CD4-positive, alpha-beta memory T cell (primary cell): ENCODE results near the gene CPNE1. TPM values are rescaled to one million over a fixed set of nuclear protein-coding genes. Genes with fewer than 3 reads are reported as not detected.

ENCODE experiments used
- CTCF ChIA-PET: fragments of 350-600 bp; sonication (Branson Sonifier 250); formaldehyde crosslinking; loops from one replicate; lab custom pipeline; 2021; ENCODE audit warnings: inconsistent platforms; ENCODE audit not compliant: partially characterized antibody; lab: Charles Lee
- POLR2A ChIA-PET: fragments of 350-600 bp; sonication (Branson Sonifier 250); formaldehyde crosslinking; loops from one replicate; lab custom pipeline; 2021; ENCODE audit not compliant: partially characterized antibody; lab: Charles Lee
- DNase-seq, 5 donors: peaks; one replicate each; pipeline versions ENCODE4 v3.0.0 to v3.0.0-alpha.2; 2020 to 2022; ENCODE audit warnings: mixed read lengths in 1 of 5
- H3K27ac ChIP-seq: one replicate; pipeline ENCODE4 v1.7.0; 2013; ENCODE audit warnings: low read depth, low read length
- H3K27me3 ChIP-seq: 2 replicates; pipeline ENCODE4 v1.7.0; 2013; ENCODE audit warnings: mild to moderate bottlenecking, low read length, moderate library complexity; ENCODE audit not compliant: insufficient read depth
- H3K36me3 ChIP-seq: 2 replicates; pipeline ENCODE4 v1.7.0; 2013; ENCODE audit warnings: mild to moderate bottlenecking, low read length, moderate library complexity; ENCODE audit not compliant: insufficient read depth
- H3K4me1 ChIP-seq: 2 replicates; pipeline ENCODE4 v1.7.0; 2013; ENCODE audit warnings: mild to moderate bottlenecking, low read length, moderate library complexity; ENCODE audit not compliant: insufficient read depth
- H3K4me3 ChIP-seq, 2 donors: one replicate each; pipeline ENCODE4 v1.7.0; 2013; ENCODE audit warnings: low read length in 2 of 2, mild to moderate bottlenecking in 1 of 2
- H3K9me3 ChIP-seq, 2 donors: one replicate each; pipeline ENCODE4 v1.7.0; 2013; ENCODE audit warnings: low read length in 2 of 2, control low read depth in 1 of 2; ENCODE audit not compliant: control insufficient read depth in 1 of 2
- H3K27ac Mint-ChIP-seq, 7 donors: one replicate each; pipeline ENCODE4 v1.8.0; 2020 to 2021; ENCODE audit warnings: mixed read lengths in 7 of 7, mild to moderate bottlenecking in 6 of 7, inconsistent platforms in 3 of 7, moderate library complexity in 3 of 7
- H3K27me3 Mint-ChIP-seq, 2 donors: one replicate each; pipeline ENCODE4 v1.8.0; 2020 to 2021; ENCODE audit warnings: mixed read lengths in 2 of 2
- H3K36me3 Mint-ChIP-seq, 2 donors: one replicate each; pipeline ENCODE4 v1.8.0; 2020 to 2021; ENCODE audit warnings: mixed read lengths in 2 of 2, inconsistent platforms in 1 of 2, mild to moderate bottlenecking in 1 of 2
- H3K4me1 Mint-ChIP-seq, 4 donors: one replicate each; pipeline ENCODE4 v1.8.0; 2020 to 2021; ENCODE audit warnings: mixed read lengths in 4 of 4, mild to moderate bottlenecking in 1 of 4
- H3K4me3 Mint-ChIP-seq, 8 donors: one replicate each; pipeline ENCODE4 v1.8.0; 2020 to 2021; ENCODE audit warnings: mixed read lengths in 8 of 8, mild to moderate bottlenecking in 7 of 8, moderate library complexity in 6 of 8, inconsistent platforms in 3 of 8
- H3K9me3 Mint-ChIP-seq, 8 donors: one replicate each; pipeline ENCODE4 v1.8.0; 2020 to 2021; ENCODE audit warnings: mixed read lengths in 8 of 8, mild to moderate bottlenecking in 5 of 8, inconsistent platforms in 3 of 8, moderate library complexity in 1 of 8
- intact Hi-C: fragments of 100-400 bp; cut with micrococcal nuclease; formaldehyde crosslinking; loops from one replicate; pipeline ENCODE4 v1.15.1; 2023
- polyA plus RNA-seq, 2 donors: library from polyadenylated mRNA; unstranded; fragments of 300-500 nt; fragmentation: Illumina TruSeq; gene quantifications; one replicate each; pipeline ENCODE4 v1.2.3, GENCODE V29; 2021
- total RNA-seq, 2 experiments: library from RNA; stranded (reverse); gene quantifications; one replicate each; pipeline ENCODE4 v1.2.3, GENCODE V29; 2021

CPNE1 gene
- total and polyA plus RNA-seq, 4 experiments from 2014 or later, result 305 to 353 (median 329) TPM

- peaks cover 37% of the 10 kb centered on the region for H3K36me3 ChIP-seq
- POLR2A ChIA-PET, result interaction anchor here (5.2 kb wide), 1 partner anchor 9 kb away, joined by 26 read pairs; the partner anchor contains the start of genes CPNE1 and RBM12
- CTCF ChIA-PET, result interaction anchor here (1.2 kb wide), 1 partner anchor 50 kb away, joined by 3 read pairs; no protein-coding TSS in a partner anchor
- H3K27me3 Mint-ChIP-seq, result no peaks in the 10 kb centered on the region
- no peaks in the 10 kb centered on the region for H3K9me3 Mint-ChIP-seq
- no peak overlapping the region for H3K4me3 Mint-ChIP-seq
- peaks cover 30 to 62% (median 34%) of the 10 kb centered on the region in 4 donors for H3K4me1 Mint-ChIP-seq
- peaks cover 16 to 30% of the 10 kb centered on the region in 2 donors for H3K36me3 Mint-ChIP-seq
- no peak overlapping the region for H3K27ac Mint-ChIP-seq
- no peak overlapping the region for H3K27ac ChIP-seq
- H3K4me3 ChIP-seq, result no peak overlapping the region
- no peaks in the 10 kb centered on the region for H3K27me3 ChIP-seq
- intact Hi-C loops, result no loop called here
- DNase-seq, result no peak
- no peaks in the 10 kb centered on the region for H3K9me3 ChIP-seq
- H3K4me1 ChIP-seq, result peaks cover 61% of the 10 kb centered on the region
These were observed 10.3 kb downstream of the CPNE1 start for GRCh38 chr20:35654415-35654814.

- intact Hi-C loops, result no loop called here
- Histone ChIP-seq H3K36me3 (peaks cover 37% of the 10 kb centered on the region), H3K4me1 (peaks cover 58% of the 10 kb centered on the region), H3K27me3 (no peaks in the 10 kb centered on the region), H3K4me3 (no peak overlapping the region), H3K9me3 (no peaks in the 10 kb centered on the region), H3K27ac (no peak overlapping the region)
- H3K27me3 Mint-ChIP-seq, result no peaks in the 10 kb centered on the region
- peaks cover 16 to 30% of the 10 kb centered on the region in 2 donors for H3K36me3 Mint-ChIP-seq
- peaks cover 34 to 62% (median 35%) of the 10 kb centered on the region in 4 donors for H3K4me1 Mint-ChIP-seq
- H3K4me3 Mint-ChIP-seq, result no peak overlapping the region
- H3K27ac Mint-ChIP-seq, result no peak overlapping the region
- DNase-seq, result no peak
- POLR2A ChIA-PET, result interaction anchor here (5.2 kb wide), 1 partner anchor 10 kb away, joined by 26 read pairs; the partner anchor contains the start of genes CPNE1 and RBM12
- no peaks in the 10 kb centered on the region for H3K9me3 Mint-ChIP-seq
- CTCF ChIA-PET, result interaction anchor here (0.7 to 1.2 kb wide), 2 partner anchors 50 to 300 kb away, joined by 3 read pairs; partner anchors contain the start of gene SCAND1
These were observed 10.8 kb downstream of the CPNE1 start for GRCh38 chr20:35653893-35654292.

GRCh38 chr20:35653430-35653734 is 11.3 kb downstream of the CPNE1 start:
- intact Hi-C loops, result no loop called here
- Mint-ChIP-seq H3K36me3 (peaks cover 19 to 31% of the 10 kb centered on the region in 2 donors), H3K27me3 (no peaks in the 10 kb centered on the region), H3K4me1 (peaks cover 33 to 62% (median 37%) of the 10 kb centered on the region in 4 donors), H3K4me3 (no peak overlapping the region), H3K9me3 (no peaks in the 10 kb centered on the region), H3K27ac (no peak overlapping the region)
- H3K36me3 ChIP-seq, result peaks cover 37% of the 10 kb centered on the region
- no peak overlapping the region for H3K27ac ChIP-seq
- CTCF ChIA-PET, result interaction anchor here (0.7 to 1.2 kb wide), 2 partner anchors 49 to 301 kb away, joined by 3 read pairs; partner anchors contain the start of gene SCAND1
- no peak for DNase-seq
- no peak overlapping the region for H3K4me3 ChIP-seq
- peaks cover 57% of the 10 kb centered on the region for H3K4me1 ChIP-seq
- POLR2A ChIA-PET, result interaction anchor here (5.2 kb wide), 1 partner anchor 10 kb away, joined by 26 read pairs; the partner anchor contains the start of genes CPNE1 and RBM12
- no peaks in the 10 kb centered on the region for H3K27me3 ChIP-seq
- H3K9me3 ChIP-seq, result no peaks in the 10 kb centered on the region

- CTCF ChIA-PET, result interaction anchor here (1.5 kb wide), 1 partner anchor 34 kb away, joined by 5 read pairs; no protein-coding TSS in a partner anchor
- Histone ChIP-seq H3K27ac (no peak overlapping the region), H3K36me3 (peaks cover 37% of the 10 kb centered on the region), H3K27me3 (no peaks in the 10 kb centered on the region), H3K4me1 (peaks cover 56% of the 10 kb centered on the region), H3K9me3 (no peaks in the 10 kb centered on the region), H3K4me3 (no peak overlapping the region)
- POLR2A ChIA-PET, result interaction anchor here (1.7 to 5.2 kb wide), 2 partner anchors 11 to 37 kb away, joined by 4 to 26 read pairs; partner anchors contain the start of genes CPNE1, RBM12 and SPAG4
- H3K27me3 Mint-ChIP-seq, result no peaks in the 10 kb centered on the region
- no peak overlapping the region for H3K4me3 Mint-ChIP-seq
- H3K9me3 Mint-ChIP-seq, result no peaks in the 10 kb centered on the region
- intact Hi-C loops, result no loop called here
- H3K4me1 Mint-ChIP-seq, result peaks cover 33 to 61% (median 41%) of the 10 kb centered on the region in 4 donors
- H3K36me3 Mint-ChIP-seq, result peaks cover 20 to 32% of the 10 kb centered on the region in 2 donors
- H3K27ac Mint-ChIP-seq, result no peak overlapping the region
- no peak for DNase-seq
These were observed 11.9 kb downstream of the CPNE1 start for GRCh38 chr20:35652641-35653429.

- no peak for DNase-seq
- POLR2A ChIA-PET, result interaction anchor here (0.7 to 5.2 kb wide), 3 partner anchors 10 to 36 kb away, joined by 3 to 26 read pairs (median 4); partner anchors contain the start of genes CPNE1, RBM12 and SPAG4
- CTCF ChIA-PET, result interaction anchor here (1.5 kb wide), 1 partner anchor 33 kb away, joined by 5 read pairs; no protein-coding TSS in a partner anchor
- intact Hi-C loops, result no loop called here
- Mint-ChIP-seq H3K27ac (peak overlapping the region in 1 of 7 donors; percentile 6), H3K4me1 (peaks cover 32 to 57% (median 44%) of the 10 kb centered on the region in 4 donors), H3K36me3 (peaks cover 15 to 28% of the 10 kb centered on the region in 2 donors), H3K9me3 (no peaks in the 10 kb centered on the region), H3K4me3 (no peak overlapping the region), H3K27me3 (no peaks in the 10 kb centered on the region)
- H3K27ac ChIP-seq, result no peak overlapping the region
- H3K4me1 ChIP-seq, result peaks cover 48% of the 10 kb centered on the region
- H3K9me3 ChIP-seq, result no peaks in the 10 kb centered on the region
- peaks cover 37% of the 10 kb centered on the region for H3K36me3 ChIP-seq
- H3K27me3 ChIP-seq, result no peaks in the 10 kb centered on the region
- no peak overlapping the region for H3K4me3 ChIP-seq
These were observed 12.7 kb downstream of the CPNE1 start for GRCh38 chr20:35651958-35652357.

GRCh38 chr20:35650632-35651031 is 14.1 kb downstream of the CPNE1 start:
- no peak overlapping the region for H3K27ac ChIP-seq
- no peak for DNase-seq
- intact Hi-C loops, result no loop called here
- H3K27me3 Mint-ChIP-seq, result no peaks in the 10 kb centered on the region
- ChIA-PET CTCF (no interaction called here), POLR2A (interaction anchor here (0.6 to 1.4 kb wide), 3 partner anchors 10 to 152 kb away, joined by 3 to 4 read pairs (median 4); no protein-coding TSS in a partner anchor)
- H3K9me3 ChIP-seq, result no peaks in the 10 kb centered on the region
- peaks cover 15 to 28% of the 10 kb centered on the region in 2 donors for H3K36me3 Mint-ChIP-seq
- peaks cover 36 to 63% (median 49%) of the 10 kb centered on the region in 4 donors for H3K4me1 Mint-ChIP-seq
- peaks cover 37% of the 10 kb centered on the region for H3K36me3 ChIP-seq
- H3K27me3 ChIP-seq, result no peaks in the 10 kb centered on the region
- H3K4me3 Mint-ChIP-seq, result no peak overlapping the region
- H3K27ac Mint-ChIP-seq, result peak overlapping the region in 6 of 7 donors; percentile 5 to 70 (median 19)
- no peak overlapping the region for H3K4me3 ChIP-seq
- H3K4me1 ChIP-seq, result peaks cover 46% of the 10 kb centered on the region
- H3K9me3 Mint-ChIP-seq, result no peaks in the 10 kb centered on the region

- Mint-ChIP-seq H3K9me3 (no peaks in the 10 kb centered on the region), H3K4me3 (no peak overlapping the region), H3K4me1 (peaks cover 49 to 81% (median 64%) of the 10 kb centered on the region in 4 donors), H3K36me3 (peaks cover 15 to 34% of the 10 kb centered on the region in 2 donors), H3K27ac (peak overlapping the region in 6 of 7 donors; percentile 3 to 79 (median 56)), H3K27me3 (no peaks in the 10 kb centered on the region)
- intact Hi-C loops, result no loop called here
- Histone ChIP-seq H3K4me1 (peaks cover 45% of the 10 kb centered on the region), H3K27ac (no peak overlapping the region), H3K4me3 (no peak overlapping the region), H3K36me3 (peaks cover 21% of the 10 kb centered on the region), H3K27me3 (no peaks in the 10 kb centered on the region), H3K9me3 (no peaks in the 10 kb centered on the region)
- CTCF ChIA-PET, result no interaction called here
- DNase-seq, result no peak
- POLR2A ChIA-PET, result interaction anchor here (0.8 kb wide), 1 partner anchor 15 kb away, joined by 3 read pairs; no protein-coding TSS in a partner anchor
These were observed 15.9 kb downstream of the CPNE1 start for GRCh38 chr20:35648836-35649235.
